ENCODE data around the gene ACSM3.

DNA sequence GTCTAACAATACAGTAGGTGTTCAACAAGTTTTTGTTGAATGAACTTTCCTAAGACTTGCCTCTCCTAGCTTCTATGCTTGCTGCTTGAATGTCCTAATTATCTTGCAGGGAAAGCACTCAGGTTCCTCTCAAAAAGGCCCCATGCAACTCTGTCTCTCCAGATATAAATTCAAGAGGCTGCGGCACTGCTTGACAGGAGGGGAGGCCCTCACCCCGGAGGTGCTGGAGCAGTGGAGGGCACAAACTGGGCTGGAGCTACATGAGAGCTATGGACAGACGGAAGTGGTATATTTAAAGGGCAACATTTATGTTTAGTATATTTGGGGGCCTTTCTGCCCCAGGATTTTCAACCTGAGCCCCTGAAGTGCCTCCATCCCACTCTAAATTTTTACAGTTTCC, 36.6 kb upstream of the ACSM3 start:
- TF ChIP-seq, protein P1, sequence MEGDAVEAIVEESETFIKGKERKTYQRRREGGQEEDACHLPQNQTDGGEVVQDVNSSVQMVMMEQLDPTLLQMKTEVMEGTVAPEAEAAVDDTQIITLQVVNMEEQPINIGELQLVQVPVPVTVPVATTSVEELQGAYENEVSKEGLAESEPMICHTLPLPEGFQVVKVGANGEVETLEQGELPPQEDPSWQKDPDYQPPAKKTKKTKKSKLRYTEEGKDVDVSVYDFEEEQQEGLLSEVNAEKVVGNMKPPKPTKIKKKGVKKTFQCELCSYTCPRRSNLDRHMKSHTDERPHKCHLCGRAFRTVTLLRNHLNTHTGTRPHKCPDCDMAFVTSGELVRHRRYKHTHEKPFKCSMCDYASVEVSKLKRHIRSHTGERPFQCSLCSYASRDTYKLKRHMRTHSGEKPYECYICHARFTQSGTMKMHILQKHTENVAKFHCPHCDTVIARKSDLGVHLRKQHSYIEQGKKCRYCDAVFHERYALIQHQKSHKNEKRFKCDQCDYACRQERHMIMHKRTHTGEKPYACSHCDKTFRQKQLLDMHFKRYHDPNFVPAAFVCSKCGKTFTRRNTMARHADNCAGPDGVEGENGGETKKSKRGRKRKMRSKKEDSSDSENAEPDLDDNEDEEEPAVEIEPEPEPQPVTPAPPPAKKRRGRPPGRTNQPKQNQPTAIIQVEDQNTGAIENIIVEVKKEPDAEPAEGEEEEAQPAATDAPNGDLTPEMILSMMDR (conservative IDR thresholded peaks at IDR 0.05; ENCODE audit: low read length), result no peak
- TF ChIP-seq EZH2phosphoT487 (IDR thresholded peaks at IDR 0.05; ENCODE audit: borderline replicate concordance), result no peak

Measured in Loucy (cell line).